NCI-H1417 (cell line): ENCODE results near the gene AKAP6.

Experiments used
- DNase-seq, 3 experiments: peaks; one replicate each; lab custom pipeline; 2025; lab: John Stamatoyannopoulos, UW

Gene AKAP6

GRCh38 chr14:32707742-32708500, 378.8 kb downstream of the AKAP6 start:
- no peak for DNase-seq

GRCh38 chr14:32709027-32709426, 379.9 kb downstream of the AKAP6 start:
- DNase-seq: no peak

GRCh38 chr14:32710231-32710671, 381.2 kb downstream of the AKAP6 start:
- DNase-seq: peak in 2 of 3 experiments; percentile 10 to 31

GRCh38 chr14:32710731-32711680, 381.9 kb downstream of the AKAP6 start:
- peak; percentile 56 to 88 (median 60) for DNase-seq

GRCh38 chr14:32713856-32714255, 384.8 kb downstream of the AKAP6 start:
- no peak for DNase-seq

GRCh38 chr14:32719601-32720000, 390.5 kb downstream of the AKAP6 start:
- DNase-seq: no peak

GRCh38 chr14:32720927-32721326, 391.8 kb downstream of the AKAP6 start:
- no peak for DNase-seq

- DNase-seq: no peak
Observed at GRCh38 chr14:32722631-32723183, 393.6 kb downstream of the AKAP6 start.

GRCh38 chr14:32724867-32725471, 395.9 kb downstream of the AKAP6 start:
- no peak for DNase-seq

GRCh38 chr14:32726516-32726915, 397.4 kb downstream of the AKAP6 start:
- no peak for DNase-seq

GRCh38 chr14:32727832-32728231, 398.7 kb downstream of the AKAP6 start:
- no peak for DNase-seq

- DNase-seq: no peak
Observed at GRCh38 chr14:32728526-32728925, 399.4 kb downstream of the AKAP6 start.

GRCh38 chr14:32728976-32729375, 399.9 kb downstream of the AKAP6 start:
- peak in 2 of 3 experiments; percentile 28 to 80 for DNase-seq

GRCh38 chr14:32731249-32731648, 402.2 kb downstream of the AKAP6 start:
- DNase-seq: no peak

GRCh38 chr14:32733015-32733414, 403.9 kb downstream of the AKAP6 start:
- no peak for DNase-seq

GRCh38 chr14:32734261-32734660, 405.2 kb downstream of the AKAP6 start:
- DNase-seq: no peak

- no peak for DNase-seq
Observed at GRCh38 chr14:32737621-32738020, 408.5 kb downstream of the AKAP6 start.

- DNase-seq: peak in 2 of 3 experiments; percentile 49 to 88
Observed at GRCh38 chr14:32738206-32738871, 409.2 kb downstream of the AKAP6 start.

GRCh38 chr14:32744811-32745445, 415.8 kb downstream of the AKAP6 start:
- no peak for DNase-seq

GRCh38 chr14:32754209-32754608, 425.1 kb downstream of the AKAP6 start:
- DNase-seq: no peak

- DNase-seq: no peak
Observed at GRCh38 chr14:32756173-32756572, 427.1 kb downstream of the AKAP6 start.
